K562 (cell line): ENCODE data around the gene UBALD2. TPM values are rescaled to one million over a fixed set of nuclear protein-coding genes. Genes with fewer than 3 reads are reported as not detected.

Experiments
- ATAC-seq: fragments of 200-7000 bp; cut with Tn5 transposase; 3 replicates; pipeline ENCODE4 v1.9.1; 2020; ENCODE audit warnings: moderate library complexity
- BruUV-seq: library from RNA; stranded (reverse); fragments of 400-500 nt; replicated peaks from 2 replicates; lab custom pipeline; 2021; lab: Mats Ljungman, UMichigan
- CTCF ChIA-PET: fragments of 300-600 bp; formaldehyde crosslinking; extraction: SDS; loops from one replicate; lab custom pipeline; 2021; ENCODE audit warnings: low intra/inter-chr PET ratio; lab: Yijun Ruan, JAX
- POLR2A ChIA-PET: fragments of 300-600, 350-650 bp; sonication (Branson Sonifier 250); formaldehyde crosslinking; extraction: SDS; loops from one replicate; lab custom pipeline; 2021; ENCODE audit warnings: antibody characterized with exemption, inconsistent platforms; lab: Yijun Ruan, JAX
- DNase-seq, 4 experiments: peaks; one replicate each; pipeline versions ENCODE4 v3.0.0 to v3.0.0-alpha.2; 2011 to 2018; ENCODE audit warnings: low spot score in 3 of 4, mixed read lengths in 3 of 4; ENCODE audit errors: extremely low read depth in 1 of 4
- FAIRE-seq: peaks from 2 replicates; lab custom pipeline; 2011; peaks lifted over from hg19 to GRCh38; lab: Jason Lieb, UNC
- H2AFZ ChIP-seq: 2 replicates; pipeline ENCODE4 v1.6.0; 2011; ENCODE audit warnings: low read depth, low read length, control low read depth, inconsistent platforms
- H3K27ac ChIP-seq: fragments of 200-600 bp; 3 replicates; pipeline ENCODE4 v1.8.0; 2011; ENCODE audit warnings: low read depth, mild to moderate bottlenecking, control low read depth, inconsistent platforms, low read length, moderate library complexity, mixed read lengths; ENCODE audit errors: extremely low read depth
- H3K27me3 ChIP-seq, 2 experiments: fragments of 300-600 bp in 1 of 2; 2 replicates in 1 of 2; 3 replicates in 1 of 2; pipeline versions ENCODE4 v1.6.0 to v1.8.0; 2011; ENCODE audit warnings: inconsistent platforms in 2 of 2, low read length in 2 of 2, mild to moderate bottlenecking in 1 of 2, mixed read lengths in 1 of 2, moderate library complexity in 1 of 2; ENCODE audit not compliant: control insufficient read depth in 2 of 2, insufficient read depth in 2 of 2
- H3K36me3 ChIP-seq: fragments of 300-600 bp; 3 replicates; pipeline ENCODE4 v1.8.0; 2011; ENCODE audit warnings: mild to moderate bottlenecking, low read length, inconsistent platforms; ENCODE audit not compliant: control insufficient read depth, insufficient read depth
- H3K4me1 ChIP-seq, 2 experiments: fragments of 200-600 bp in 1 of 2; replicated peaks in 1 of 2; 2 replicates in 1 of 2; 3 replicates in 1 of 2; pipeline versions ENCODE4 v1.5.1 to v1.8.0; 2011; ENCODE audit warnings: inconsistent platforms in 2 of 2, low read length in 2 of 2, mild to moderate bottlenecking in 1 of 2, mixed read lengths in 1 of 2, moderate library complexity in 1 of 2; ENCODE audit not compliant: control insufficient read depth in 2 of 2, insufficient read depth in 2 of 2
- H3K4me2 ChIP-seq: 2 replicates; pipeline ENCODE4 v1.6.1; 2011; ENCODE audit warnings: low read length, control low read depth, inconsistent platforms, mixed read lengths; ENCODE audit not compliant: insufficient read depth
- H3K4me3 ChIP-seq: fragments of 200-600 bp; sonication (generic), shearing (Covaris generic); 2 replicates; pipeline ENCODE4 v1.5.1; 2016; ENCODE audit warnings: control low read depth, inconsistent platforms
- H3K79me2 ChIP-seq: fragments of 200-600 bp; 3 replicates; pipeline ENCODE4 v1.8.0; 2011; ENCODE audit warnings: low read length, inconsistent platforms; ENCODE audit not compliant: control insufficient read depth, insufficient read depth
- H3K9ac ChIP-seq, 2 experiments: 2 replicates each; pipeline versions ENCODE4 v1.6.0 to v1.6.1; 2011; ENCODE audit warnings: low read depth in 2 of 2, low read length in 2 of 2, control low read depth in 1 of 2, inconsistent platforms in 1 of 2, mild to moderate bottlenecking in 1 of 2, mixed read lengths in 1 of 2; ENCODE audit not compliant: insufficient read depth in 1 of 2
- H3K9me1 ChIP-seq: one replicate; pipeline ENCODE4 v1.6.0; 2011; ENCODE audit warnings: inconsistent platforms, mild to moderate bottlenecking, low read length, moderate library complexity; ENCODE audit not compliant: control insufficient read depth, insufficient read depth
- H3K9me3 ChIP-seq: replicated peaks from 2 replicates; pipeline ENCODE4 v1.5.1; 2011; ENCODE audit warnings: low read depth, low read length, inconsistent platforms; ENCODE audit not compliant: control insufficient read depth, insufficient read depth
- H4K20me1 ChIP-seq: replicated peaks from 2 replicates; pipeline ENCODE4 v1.6.1; 2011; ENCODE audit warnings: low read length, inconsistent platforms, mixed read lengths; ENCODE audit not compliant: control insufficient read depth, insufficient read depth
- ETV6 ChIP-seq, 3 experiments: fragments of 150-350 bp in 1 of 3; sonication (generic) in 1 of 3; formaldehyde crosslinking in 1 of 3; IDR thresholded peaks; 2 replicates each; pipeline versions ENCODE4 v1.6.1 to v1.8.0; 2014 to 2022; ENCODE audit warnings: borderline replicate concordance in 2 of 3, low read depth in 2 of 3, antibody characterized with exemption in 1 of 3, low read length in 1 of 3, mild to moderate bottlenecking in 1 of 3, missing genetic modification reagents in 1 of 3
- FOXP4 ChIP-seq: sonication (generic); formaldehyde crosslinking; IDR thresholded peaks from 2 replicates; pipeline ENCODE4 v1.8.0; 2022; ENCODE audit warnings: mild to moderate bottlenecking, missing genetic modification reagents, borderline replicate concordance
- MBD2 ChIP-seq: sonication (generic); IDR thresholded peaks from 2 replicates; pipeline ENCODE4 v1.6.1; 2016; ENCODE audit warnings: low read depth, borderline replicate concordance
- MCM3 ChIP-seq: fragments of 450-650 bp; IDR thresholded peaks from 2 replicates; pipeline ENCODE4 v1.6.1; 2016
- NR3C1 ChIP-seq: sonication (generic); formaldehyde crosslinking; IDR thresholded peaks from 2 replicates; pipeline ENCODE4 v1.8.1; 2022; ENCODE audit warnings: missing genetic modification reagents
- PRDM10 ChIP-seq: fragments of 450-650 bp; IDR thresholded peaks from 2 replicates; pipeline ENCODE4 v1.6.1; 2018; ENCODE audit not compliant: partially characterized antibody
- RAD51 ChIP-seq: fragments of 450-650 bp; IDR thresholded peaks from 2 replicates; pipeline ENCODE4 v1.7.1; 2016; ENCODE audit warnings: low read depth, mild to moderate bottlenecking, borderline replicate concordance
- ZKSCAN8 ChIP-seq: fragments of 200-800 bp; sonication (Bioruptor generic); IDR thresholded peaks from 2 replicates; pipeline ENCODE4 v1.6.1; 2016; ENCODE audit warnings: missing genetic modification characterization, missing compliant biosample characterization
- ZNF3 ChIP-seq: fragments of 250-450 bp; sonication (Bioruptor Pico); IDR thresholded peaks from 2 replicates; pipeline ENCODE4 v1.5.0; 2021; ENCODE audit warnings: mild to moderate bottlenecking, moderate library complexity
- ZNF655 ChIP-seq: fragments of 250-450 bp; sonication (Bioruptor Pico); IDR thresholded peaks from 2 replicates; pipeline ENCODE4 v1.5.0; 2021
- WGBS: fragments of 100-300 bp; shearing (Covaris generic); methylation state at CpG from one replicate; pipeline ENCODE4 v1.1.6; 2016; ENCODE audit warnings: low coverage, mixed read lengths; ENCODE audit not compliant: insufficient coverage; ENCODE audit errors: missing lambda C conversion rate; 5-methylcytosine and 5-hydroxymethylcytosine counted together
- in situ Hi-C: fragments of 300-500 bp; cut with MboI; formaldehyde crosslinking; loops from 4 replicates; pipeline ENCODE4 v1.15.0; 2018; ENCODE audit warnings: inconsistent platforms, mixed read lengths
- intact Hi-C: fragments of 100-400 bp; cut with micrococcal nuclease; formaldehyde crosslinking; loops from 2 replicates; pipeline ENCODE4 v1.14.2; 2022
- polyA plus RNA-seq, 8 experiments: library from polyadenylated mRNA; depleted of rRNA in 4 of 8; stranded (reverse) in 5 of 8; unstranded in 3 of 8; fragments of >200 nt; fragmentation: Nextera tagmentation in 2 of 8; fragmentation: Illumina TruSeq in 1 of 8; extraction: Ambion mirVana in 2 of 8; extraction: Trizol in 1 of 8; gene quantifications; 2 replicates each; pipeline versions ENCODE4 v1.2.1 to v1.2.3, GENCODE V29; 2011 to 2014; ENCODE audit warnings: inconsistent platforms in 1 of 8, missing spikeins in 1 of 8
- total RNA-seq, 7 experiments: library from RNA; depleted of rRNA in 6 of 7; stranded (reverse); fragments of >200 nt in 6 of 7; fragmentation: Illumina TruSeq in 2 of 7; extraction: Trizol in 2 of 7; gene quantifications; 2 replicates each; pipeline versions ENCODE4 v1.2.1 to v1.2.3, GENCODE V29; 2011 to 2021; ENCODE audit warnings: low replicate concordance in 1 of 7

The UBALD2 gene
- total and polyA plus RNA-seq, 9 of the 15 experiments (the other 6 are each of a cell fraction or from before 2014, with no cell fraction given) = 2.3 to 94.1 (median 25.3) TPM

GRCh38 chr17:76312735-76313134, 47.6 kb downstream of the UBALD2 start:
- H3K4me2 ChIP-seq = no peak overlapping the region
- FAIRE-seq (no peak), ATAC-seq (no peak), DNase-seq (no peak)
- no peaks in the 10 kb centered on the region; a peak in 2 of 5 replicates for H3K4me1 ChIP-seq
- no peaks in the 10 kb centered on the region for H3K9me1 ChIP-seq
- H3K4me3 ChIP-seq = no peak overlapping the region
- ChIA-PET CTCF (no interaction called here), POLR2A (no interaction called here)
- WGBS = 74% methylated on average over 8 of the region's 9 CpGs
- intact Hi-C loops = no loop called here
- H3K36me3 ChIP-seq = peaks cover 49% of the 10 kb centered on the region
- no peaks in the 10 kb centered on the region for H3K9me3 ChIP-seq
- H3K27me3 ChIP-seq = no peaks in the 10 kb centered on the region
- no peak overlapping the region for H3K9ac ChIP-seq
- BruUV-seq = no TSS peak
- no peaks in the 10 kb centered on the region for H4K20me1 ChIP-seq
- no peak overlapping the region for H3K27ac ChIP-seq
- H3K79me2 ChIP-seq = no peaks in the 10 kb centered on the region
- in situ Hi-C loops = no loop called here
- H2AFZ ChIP-seq = no peak overlapping the region
- TF ChIP-seq ZKSCAN8 (CRISPR knock-in tag) (no peak), FOXP4 (CRISPR knock-in tag) (no peak), NR3C1 (CRISPR knock-in tag) (no peak), ZNF655 (no peak), ZNF3 (no peak), ETV6 (IDR thresholded peaks at IDR 0.05; ENCODE audit: borderline replicate concordance in 1 of 2, low read depth in 2 of 2, low read length in 1 of 2) (no peak), ETV6 (CRISPR knock-in tag; IDR thresholded peaks at IDR 0.05; ENCODE audit: borderline replicate concordance) (no peak), PRDM10 (no peak), RAD51 (no peak), MCM3 (no peak), MBD2 (no peak)
